Cardiac fibroblast (primary cell): ENCODE data around the gene COPS6.

Experiments used
- DNase-seq, 2 donors: peaks; one replicate each; pipeline versions ENCODE4 v3.0.0 to v3.0.0-alpha.2; 2010; ENCODE audit warnings: low read depth in 2 of 2
- H3K4me3 ChIP-seq, 2 donors: replicated peaks in 1 of 2; 1 replicate in 1 of 2; 2 replicates in 1 of 2; pipeline ENCODE4 v1.5.1; 2011; ENCODE audit warnings: low read depth in 2 of 2, low read length in 2 of 2, mild to moderate bottlenecking in 2 of 2, moderate library complexity in 1 of 2
- CTCF ChIP-seq: IDR thresholded peaks from one replicate; pipeline ENCODE4 v1.5.1; 2011; ENCODE audit warnings: low read depth, mild to moderate bottlenecking, low read length, inconsistent platforms

Gene COPS6

GRCh38 chr7:100075418-100075817 lies 13.4 kb upstream of the COPS6 start:
- no peak overlapping the region for H3K4me3 ChIP-seq
- no peak for TF ChIP-seq CTCF
- no peak for DNase-seq

- TF ChIP-seq CTCF: no peak
- H3K4me3 ChIP-seq: no peak overlapping the region
- DNase-seq: no peak
Observed at GRCh38 chr7:100077205-100077604, 11.6 kb upstream of the COPS6 start.

- no peak for DNase-seq
- H3K4me3 ChIP-seq: no peak overlapping the region
- TF ChIP-seq CTCF: no peak
Observed at GRCh38 chr7:100079024-100079560, 9.7 kb upstream of the COPS6 start.

GRCh38 chr7:100080907-100081534 lies 7.7 kb upstream of the COPS6 start:
- peak overlapping the region; percentile 82 to 95 for H3K4me3 ChIP-seq
- DNase-seq: no peak
- TF ChIP-seq CTCF: no peak

GRCh38 chr7:100081535-100082102 lies 7.2 kb upstream of the COPS6 start, which contains the start of gene ZNF3:
Gene ZNF3 (minus strand): TSS chr7:100081723. CDS start chr7:100077357, 4,366 bp downstream.
- TF ChIP-seq CTCF: peak; percentile 74

GRCh38 chr7:100082978-100083377 lies 5.8 kb upstream of the COPS6 start:
- no peak for TF ChIP-seq CTCF
- no peak for DNase-seq
- no peak overlapping the region for H3K4me3 ChIP-seq

More at GRCh38 chr7:100081535-100082102, 7.2 kb upstream of the COPS6 start, which contains the start of gene ZNF3:
- H3K4me3 ChIP-seq: peak within 1 kb of the TSS; percentile 82 to 95
- peak; percentile 99 for DNase-seq
